Stimulated activated CD8-positive, alpha-beta memory T cell treated with anti-CD3 and anti-CD28 coated beads, Interleukin-12 subunit alpha, Interleukin-12 subunit beta, amount 100 ng/mL, for 4 hours (primary cell): ENCODE data around the gene SLC4A1.
A peak's percentile ranks its signal among the peaks of the same experiment; 100 is the strongest.

Experiments used
- DNase-seq: peaks from one replicate; pipeline ENCODE4 v3.0.0-alpha.2; 2020; ENCODE audit warnings: low read depth

Gene SLC4A1

GRCh38 chr17:44205962-44206824, 61.7 kb downstream of the SLC4A1 start:
- no peak for DNase-seq

GRCh38 chr17:44204441-44204882, 63.5 kb downstream of the SLC4A1 start:
- no peak for DNase-seq

GRCh38 chr17:44203731-44204440, 64.0 kb downstream of the SLC4A1 start:
- DNase-seq, result no peak

GRCh38 chr17:44202756-44203155, 65.2 kb downstream of the SLC4A1 start:
- DNase-seq, result no peak

- DNase-seq, result no peak
These were observed 67.3 kb downstream of the SLC4A1 start for GRCh38 chr17:44200478-44201155.

- DNase-seq, result peak; percentile 99
These were observed 68.1 kb downstream of the SLC4A1 start, which contains the start of gene ATXN7L3 for GRCh38 chr17:44199553-44200477. Gene ATXN7L3 (minus strand): TSS chr17:44199884. CDS start chr17:44198070, 1,814 bp downstream.

- DNase-seq, result peak; percentile 49
These were observed 69.0 kb downstream of the SLC4A1 start for GRCh38 chr17:44198721-44199552.
